Activated CD8-positive, alpha-beta memory T cell treated with anti-CD3 and anti-CD28 coated beads, Interleukin-2, amount 50 U/mL, for 4 hours (primary cell): ENCODE data around the gene ZBTB34.

Experiments
- DNase-seq: peaks from one replicate; pipeline ENCODE4 v3.0.0-alpha.2; 2020

Gene ZBTB34

DNA sequence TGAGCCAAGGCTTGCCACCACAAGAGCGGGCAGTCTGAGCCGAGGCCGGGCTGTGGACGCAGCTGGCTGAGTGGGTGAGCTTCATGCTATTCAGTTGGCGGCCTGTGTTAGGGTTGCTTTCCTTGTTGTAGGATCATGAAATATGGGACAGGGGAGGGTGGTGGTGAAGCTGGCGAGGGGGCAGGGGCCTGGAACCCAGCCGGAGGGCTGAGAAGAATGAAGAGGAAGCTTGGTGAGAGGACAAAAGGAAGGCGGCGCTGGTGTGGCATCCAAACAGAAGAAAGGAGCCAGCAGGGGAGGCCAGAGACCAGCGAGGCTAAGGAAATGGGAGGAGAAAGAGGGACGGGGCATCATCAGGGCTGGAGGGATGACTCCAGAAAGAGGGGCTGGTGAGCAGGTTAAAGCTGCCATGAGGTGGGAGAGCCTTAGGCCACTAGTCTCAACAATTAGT is 72.5 kb downstream of the ZBTB34 start:
- DNase-seq, result no peak

DNA sequence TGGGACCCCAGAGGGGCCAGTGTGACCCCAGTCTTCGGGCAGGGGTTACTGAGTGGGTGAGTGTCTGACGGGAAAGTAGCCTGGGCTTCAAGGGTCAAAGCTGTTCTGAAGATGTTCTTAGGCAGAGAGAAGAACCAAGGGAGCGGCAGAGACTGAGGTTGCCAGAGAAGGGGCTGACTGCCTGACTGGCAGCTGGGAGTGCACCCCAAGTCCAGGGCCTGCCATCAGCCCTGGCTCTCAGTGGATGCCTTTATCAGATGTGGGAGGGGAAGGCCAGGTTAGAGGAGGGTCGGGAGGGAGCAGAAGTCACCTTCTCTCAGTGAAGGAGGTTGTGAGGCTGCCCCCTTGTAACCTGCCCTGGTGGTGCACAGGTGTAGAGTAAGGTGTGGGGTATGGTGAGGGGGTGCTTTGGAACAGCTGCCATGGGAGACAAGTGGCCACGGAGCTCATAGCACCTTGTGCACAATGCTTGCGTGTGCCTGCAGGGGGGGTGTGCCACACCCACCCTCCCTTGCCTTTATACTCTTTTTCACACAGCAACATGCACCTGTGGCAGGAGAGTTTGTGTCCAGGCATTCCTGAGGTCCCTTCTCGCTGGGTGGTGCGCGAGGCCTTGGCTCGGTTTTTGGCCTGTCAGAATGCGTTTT is 73.0 kb downstream of the ZBTB34 start:
- DNase-seq, result no peak

DNA sequence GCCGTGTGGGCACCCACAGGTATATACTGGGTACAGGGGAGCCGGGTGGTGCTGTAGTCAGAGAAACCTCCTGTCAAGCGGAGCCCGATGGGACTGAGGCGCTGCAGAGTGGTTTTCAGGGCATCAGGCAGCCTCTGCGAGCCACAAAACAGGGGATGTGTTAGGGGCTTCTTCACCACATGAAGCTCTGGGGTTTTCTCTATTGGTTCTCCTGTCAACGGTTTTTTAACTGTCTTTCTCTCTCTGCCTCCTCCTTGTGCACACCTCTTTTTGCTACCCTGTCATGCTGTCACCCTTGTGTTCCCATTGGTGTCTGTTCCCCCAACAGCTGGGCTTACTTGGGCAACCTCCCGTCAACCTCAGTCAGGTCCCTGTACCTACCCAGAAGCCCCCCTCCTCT is 74.0 kb downstream of the ZBTB34 start:
- DNase-seq, result no peak
